Medulla oblongata (tissue), 1 donor: ENCODE data around the gene FOXD2.
A peak's percentile ranks its signal among the peaks of the same experiment; 100 is the strongest.

ENCODE experiments used
- DNase-seq: peaks from one replicate; pipeline ENCODE4 v3.0.0-alpha.2; 2015; ENCODE audit errors: extremely low spot score

The FOXD2 gene

GRCh38 chr1:47437447-47438164 is at the start of gene FOXD2:
FOXD2 (plus strand) TSS chr1:47438044; CDS start chr1:47438136, 92 bp downstream.
- DNase-seq: peak; percentile 67

GRCh38 chr1:47388891-47389238 is 49.0 kb upstream of the FOXD2 start:
- DNase-seq: peak; percentile 54

DNA sequence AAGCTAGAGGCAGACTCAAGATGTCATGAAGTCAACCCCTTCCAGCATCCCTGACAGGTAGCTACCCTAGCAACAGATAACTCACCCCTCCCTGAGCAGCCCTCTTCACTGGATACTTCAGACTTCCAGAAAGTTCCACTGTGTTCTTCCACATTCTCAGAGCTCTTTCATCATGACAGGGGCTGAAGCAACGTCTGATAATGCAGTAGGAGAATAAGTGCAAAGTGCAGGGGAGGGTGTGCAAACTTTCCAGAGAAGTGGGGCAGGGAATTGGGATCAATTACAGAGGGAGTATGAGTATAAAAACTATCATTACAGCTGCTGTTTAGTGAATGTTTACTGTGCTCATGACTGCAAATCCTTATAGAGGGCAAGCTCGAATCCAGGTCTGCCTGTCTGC is 48.1 kb upstream of the FOXD2 start:
- DNase-seq: no peak

DNA sequence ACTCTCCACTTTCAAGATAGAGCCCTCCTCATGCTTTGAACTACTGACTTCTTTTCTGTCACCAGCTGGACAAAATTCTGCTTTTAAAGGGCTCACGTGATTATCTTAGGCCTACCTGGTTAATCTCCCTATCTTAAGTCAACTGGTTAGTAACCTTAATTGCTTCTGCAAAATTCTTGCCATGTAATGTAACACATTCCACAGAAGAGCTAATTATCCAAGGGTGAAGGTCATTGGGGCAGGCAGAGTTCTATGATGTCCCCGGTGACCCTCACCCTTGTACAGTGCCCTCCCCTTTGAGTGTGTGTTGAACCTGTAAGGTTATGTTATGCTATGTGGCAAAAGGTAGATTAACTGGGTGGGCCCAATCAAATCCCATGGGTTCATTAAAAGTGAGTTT is 47.0 kb upstream of the FOXD2 start:
- DNase-seq: no peak

DNA sequence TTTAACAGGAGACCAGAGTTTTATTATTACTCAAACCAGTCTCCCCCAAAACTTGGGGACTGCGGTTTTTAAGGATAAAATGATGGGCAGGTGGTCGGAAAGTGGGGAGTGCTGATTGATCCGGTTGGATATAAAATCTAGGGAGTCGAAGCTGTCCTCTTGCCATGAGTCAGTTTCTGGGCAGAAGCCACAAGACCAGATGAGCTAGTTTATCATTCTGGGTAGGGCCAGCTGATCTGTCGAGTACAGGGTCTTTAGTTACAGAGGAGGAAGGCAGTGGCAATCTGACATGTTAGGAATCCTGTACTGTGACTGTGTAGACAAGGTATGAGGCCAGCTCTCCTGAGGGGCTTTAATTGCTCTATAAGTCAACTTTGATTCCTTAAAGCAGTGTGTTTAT is 44.7 kb upstream of the FOXD2 start:
- DNase-seq: no peak

DNA sequence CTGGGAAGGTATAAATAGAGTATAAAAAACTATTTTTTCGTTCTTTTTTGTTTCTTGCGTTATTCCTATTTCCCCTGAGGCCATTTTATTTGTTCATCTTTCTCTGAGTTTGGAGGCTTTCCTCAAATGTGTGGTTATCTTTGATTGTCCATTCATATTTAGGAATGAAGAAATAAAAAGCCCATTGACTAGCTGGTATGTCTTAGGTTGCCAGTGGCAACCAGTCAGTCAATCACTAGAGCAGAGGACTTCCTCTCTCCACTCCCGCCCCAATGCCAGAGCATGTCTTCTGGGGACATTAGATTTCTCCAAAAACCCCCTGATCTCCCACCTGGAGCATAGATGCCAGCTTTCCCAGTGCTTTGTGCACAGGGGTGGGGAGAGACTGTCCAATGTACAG is 42.4 kb upstream of the FOXD2 start:
- no peak for DNase-seq

- no peak for DNase-seq
Measured at GRCh38 chr1:47396671-47397196, 41.1 kb upstream of the FOXD2 start.

- no peak for DNase-seq
Measured at GRCh38 chr1:47399138-47399845, 38.6 kb upstream of the FOXD2 start.

- no peak for DNase-seq
Measured at GRCh38 chr1:47399846-47400155, 38.0 kb upstream of the FOXD2 start.

GRCh38 chr1:47401761-47402160 is 36.1 kb upstream of the FOXD2 start:
- no peak for DNase-seq

DNA sequence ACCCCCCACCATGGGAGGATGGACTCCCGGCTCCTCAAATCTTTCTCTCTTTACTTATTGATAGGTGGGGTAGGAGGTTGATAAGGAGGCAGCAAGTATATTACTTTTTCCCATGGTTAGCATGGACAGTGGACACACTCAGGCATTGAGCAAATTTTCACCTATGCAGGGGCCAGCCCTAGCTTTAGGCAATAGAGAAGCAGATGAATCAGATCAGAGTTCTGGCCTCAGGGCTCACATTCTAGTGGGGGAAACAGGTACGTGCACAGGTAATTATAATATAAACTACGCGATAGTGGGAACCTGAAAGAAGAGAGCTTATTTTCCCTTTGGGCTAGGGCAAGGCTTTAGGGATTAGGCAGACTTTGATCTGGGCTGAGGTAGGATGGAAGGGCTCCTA is 35.3 kb upstream of the FOXD2 start:
- no peak for DNase-seq

GRCh38 chr1:47403321-47403910 is 34.4 kb upstream of the FOXD2 start:
- DNase-seq: no peak

DNA sequence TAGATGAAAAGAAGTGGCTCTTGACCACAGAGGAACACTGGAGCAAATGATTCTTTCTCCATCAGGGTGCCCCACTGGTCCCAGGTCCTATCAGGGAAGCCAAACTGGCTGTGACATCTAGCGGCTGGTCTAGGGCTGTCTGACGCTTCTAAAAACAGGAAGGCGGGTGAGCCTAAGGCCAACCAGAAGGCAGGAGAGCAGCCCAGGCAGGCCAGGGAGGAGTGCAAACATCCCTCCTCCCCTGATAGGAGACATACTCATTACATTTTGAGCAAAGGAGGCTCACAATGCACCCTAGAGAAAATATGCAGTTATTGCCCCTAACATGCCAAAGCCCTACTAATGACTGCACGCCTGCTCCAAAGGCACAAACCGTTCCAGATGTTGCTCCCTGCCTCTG is 32.1 kb upstream of the FOXD2 start:
- no peak for DNase-seq

- no peak for DNase-seq
Measured at GRCh38 chr1:47406966-47407365, 30.9 kb upstream of the FOXD2 start.

DNA sequence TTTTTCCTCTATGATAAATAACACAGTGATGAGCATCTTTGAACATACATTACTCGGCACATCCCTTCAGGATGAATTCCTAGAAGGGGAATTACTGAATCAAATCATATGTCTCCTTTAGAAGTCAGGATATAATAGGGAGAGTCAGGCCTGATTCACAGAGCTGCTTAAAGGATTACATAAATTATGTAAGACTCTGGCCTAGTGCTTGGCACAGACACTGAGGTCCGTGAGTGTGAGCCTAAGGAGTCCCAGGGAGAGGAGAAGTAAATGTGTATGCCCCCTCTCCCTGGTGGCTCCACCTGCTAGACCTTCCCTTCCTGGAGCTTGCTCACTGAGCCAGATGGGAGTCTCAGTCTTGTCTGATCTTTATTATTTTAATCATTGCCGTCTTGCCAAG is 30.4 kb upstream of the FOXD2 start:
- no peak for DNase-seq

- no peak for DNase-seq
Measured at GRCh38 chr1:47409311-47410067, 28.4 kb upstream of the FOXD2 start.

DNA sequence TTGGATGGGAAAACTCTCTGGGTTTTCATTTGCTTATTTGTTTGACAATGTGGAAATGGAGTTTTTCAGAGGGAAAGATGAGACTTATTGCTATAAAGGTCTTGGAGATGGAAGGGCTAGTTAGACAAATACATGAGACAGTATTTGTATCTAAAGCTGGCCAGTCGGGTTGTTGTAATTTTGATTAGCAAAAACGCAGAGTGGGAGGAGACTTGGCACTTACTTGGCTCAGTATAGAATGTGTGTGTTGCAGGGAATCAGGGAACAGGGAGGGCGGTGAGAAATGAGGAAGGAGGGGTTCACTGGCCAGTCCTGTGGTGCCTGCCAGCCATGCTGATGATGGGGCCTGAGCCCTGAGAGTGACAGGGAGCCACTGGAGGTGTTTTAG is 27.8 kb upstream of the FOXD2 start:
- DNase-seq: no peak

GRCh38 chr1:47411436-47411835 is 26.4 kb upstream of the FOXD2 start:
- DNase-seq: no peak

DNA sequence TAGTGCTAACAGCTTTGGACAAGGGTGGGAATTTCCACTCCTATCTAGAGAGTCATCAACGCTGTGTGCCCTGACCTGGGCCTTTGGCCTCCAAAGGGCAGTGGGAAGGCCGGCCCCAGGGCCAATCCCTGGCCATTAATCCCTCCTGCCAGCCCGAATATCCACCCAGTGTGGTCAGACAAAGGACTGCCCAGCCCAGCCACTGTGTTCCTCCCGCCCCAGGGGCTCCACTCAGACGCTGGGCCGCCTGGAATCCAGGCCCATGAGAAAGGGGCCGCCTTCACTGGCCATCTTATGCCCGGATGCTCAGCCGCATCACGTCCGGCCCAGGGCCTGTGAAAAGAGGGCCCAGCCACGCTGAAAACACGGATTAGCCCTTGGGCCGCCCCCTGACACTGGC is 25.4 kb upstream of the FOXD2 start:
- no peak for DNase-seq

DNA sequence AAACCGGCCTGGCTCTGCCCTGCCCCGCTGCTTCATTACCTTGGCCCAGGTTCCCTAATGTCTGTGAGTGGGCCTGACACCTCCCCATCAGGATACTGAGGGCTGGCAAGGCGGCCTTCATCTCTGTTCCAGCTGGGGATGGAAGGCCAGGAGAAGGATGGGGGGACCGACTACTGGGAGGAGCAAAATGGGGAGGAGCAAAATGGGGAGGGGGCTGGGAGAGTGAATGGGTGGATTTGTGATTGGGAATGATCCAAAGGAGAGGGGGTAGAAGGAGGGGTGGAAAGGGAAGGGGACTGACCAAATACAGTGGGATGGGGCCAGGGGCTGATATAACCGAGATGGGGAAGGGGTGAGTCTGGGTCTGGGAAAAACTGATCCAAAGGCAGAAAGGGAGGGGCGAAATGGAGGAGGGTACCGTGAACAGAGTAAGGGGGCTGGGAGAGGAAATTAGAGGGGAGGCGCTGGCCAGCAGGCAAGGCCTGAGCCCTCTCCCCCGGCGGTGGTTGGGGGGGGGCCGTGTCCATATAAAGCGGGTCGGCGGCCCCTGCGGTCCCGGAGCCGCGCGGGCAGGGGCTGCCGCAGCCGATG is 22.0 kb upstream of the FOXD2 start, which contains the start of gene FOXE3:
FOXE3 (plus strand) TSS at position 558 of the 591 bp plus-strand sequence; CDS start at position 589, 31 bp downstream.
- no peak for DNase-seq

DNA sequence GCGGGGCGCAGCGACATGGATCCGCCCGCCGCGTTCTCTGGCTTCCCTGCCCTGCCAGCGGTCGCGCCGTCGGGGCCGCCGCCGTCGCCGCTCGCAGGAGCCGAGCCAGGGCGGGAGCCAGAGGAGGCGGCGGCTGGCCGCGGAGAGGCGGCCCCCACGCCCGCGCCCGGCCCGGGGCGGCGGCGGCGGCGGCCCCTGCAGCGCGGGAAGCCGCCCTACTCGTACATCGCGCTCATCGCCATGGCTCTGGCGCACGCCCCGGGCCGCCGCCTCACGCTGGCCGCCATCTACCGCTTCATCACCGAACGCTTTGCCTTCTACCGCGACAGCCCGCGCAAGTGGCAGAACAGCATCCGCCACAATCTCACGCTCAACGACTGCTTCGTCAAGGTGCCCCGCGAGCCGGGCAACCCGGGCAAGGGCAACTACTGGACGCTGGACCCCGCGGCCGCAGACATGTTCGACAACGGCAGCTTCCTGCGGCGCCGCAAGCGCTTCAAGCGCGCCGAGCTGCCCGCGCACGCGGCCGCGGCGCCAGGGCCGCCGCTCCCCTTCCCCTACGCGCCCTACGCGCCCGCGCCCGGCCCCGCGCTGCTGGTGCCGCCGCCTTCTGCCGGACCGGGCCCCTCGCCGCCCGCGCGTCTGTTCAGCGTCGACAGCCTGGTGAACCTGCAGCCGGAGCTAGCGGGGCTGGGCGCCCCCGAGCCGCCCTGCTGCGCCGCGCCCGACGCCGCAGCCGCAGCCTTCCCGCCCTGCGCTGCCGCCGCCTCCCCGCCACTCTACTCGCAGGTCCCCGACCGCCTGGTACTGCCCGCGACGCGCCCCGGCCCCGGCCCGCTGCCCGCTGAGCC is 21.3 kb upstream of the FOXD2 start:
- DNase-seq: no peak
